Thymus (tissue), 11 donors: ENCODE results near the gene ATN1. TPM values are rescaled to one million over a fixed set of nuclear protein-coding genes. Genes with fewer than 3 reads are reported as not detected.

Experiments
- DNase-seq, 9 donors: peaks; one replicate each; pipeline ENCODE4 v3.0.0-alpha.2; 2013; ENCODE audit warnings: low spot score in 9 of 9, low read depth in 6 of 9, missing footprints in 1 of 9
- H3K27ac ChIP-seq, 2 donors: one replicate each; pipeline ENCODE4 v1.5.1; 2013; ENCODE audit warnings: control low read depth in 1 of 2, low read depth in 1 of 2, low read length in 1 of 2, mild to moderate bottlenecking in 1 of 2, moderate library complexity in 1 of 2
- H3K27me3 ChIP-seq, 2 donors: one replicate each; pipeline ENCODE4 v1.5.1; 2013; ENCODE audit warnings: low read length in 1 of 2; ENCODE audit not compliant: control insufficient read depth in 2 of 2, insufficient read depth in 1 of 2
- H3K36me3 ChIP-seq, 2 donors: one replicate each; pipeline ENCODE4 v1.5.1; 2013; ENCODE audit warnings: low read length in 1 of 2, mild to moderate bottlenecking in 1 of 2, moderate library complexity in 1 of 2; ENCODE audit not compliant: control insufficient read depth in 2 of 2, insufficient read depth in 2 of 2
- H3K4me1 ChIP-seq, 2 donors: one replicate each; pipeline ENCODE4 v1.5.1; 2013; ENCODE audit warnings: low read length in 2 of 2; ENCODE audit not compliant: control insufficient read depth in 2 of 2, insufficient read depth in 2 of 2
- H3K4me3 ChIP-seq, 2 donors: one replicate each; pipeline ENCODE4 v1.5.1; 2013; ENCODE audit warnings: low read length in 2 of 2, control low read depth in 1 of 2, mild to moderate bottlenecking in 1 of 2
- H3K9me3 ChIP-seq, 2 donors: one replicate each; pipeline ENCODE4 v1.5.1; 2013; ENCODE audit warnings: low read length in 1 of 2, mild to moderate bottlenecking in 1 of 2; ENCODE audit not compliant: control insufficient read depth in 2 of 2, insufficient read depth in 1 of 2
- WGBS: extraction: QIAGEN DNeasy Blood & Tissue Kit; methylation state at CpG from one replicate; pipeline ENCODE4 v1.1.7; 2013; 5-methylcytosine and 5-hydroxymethylcytosine counted together
- polyA plus RNA-seq: library from polyadenylated mRNA; stranded (reverse); fragments of 200-250 nt; gene quantifications from one replicate; pipeline ENCODE4 v1.2.3, GENCODE V29; 2013
- total RNA-seq: library from RNA; stranded (reverse); fragments of 120-200 nt; gene quantifications from one replicate; pipeline ENCODE4 v1.2.4, GENCODE V29; 2013
- donor health status: healthy.

Gene ATN1
- total and polyA plus RNA-seq, 2 donors, result 1.6 to 30.3 TPM

DNA sequence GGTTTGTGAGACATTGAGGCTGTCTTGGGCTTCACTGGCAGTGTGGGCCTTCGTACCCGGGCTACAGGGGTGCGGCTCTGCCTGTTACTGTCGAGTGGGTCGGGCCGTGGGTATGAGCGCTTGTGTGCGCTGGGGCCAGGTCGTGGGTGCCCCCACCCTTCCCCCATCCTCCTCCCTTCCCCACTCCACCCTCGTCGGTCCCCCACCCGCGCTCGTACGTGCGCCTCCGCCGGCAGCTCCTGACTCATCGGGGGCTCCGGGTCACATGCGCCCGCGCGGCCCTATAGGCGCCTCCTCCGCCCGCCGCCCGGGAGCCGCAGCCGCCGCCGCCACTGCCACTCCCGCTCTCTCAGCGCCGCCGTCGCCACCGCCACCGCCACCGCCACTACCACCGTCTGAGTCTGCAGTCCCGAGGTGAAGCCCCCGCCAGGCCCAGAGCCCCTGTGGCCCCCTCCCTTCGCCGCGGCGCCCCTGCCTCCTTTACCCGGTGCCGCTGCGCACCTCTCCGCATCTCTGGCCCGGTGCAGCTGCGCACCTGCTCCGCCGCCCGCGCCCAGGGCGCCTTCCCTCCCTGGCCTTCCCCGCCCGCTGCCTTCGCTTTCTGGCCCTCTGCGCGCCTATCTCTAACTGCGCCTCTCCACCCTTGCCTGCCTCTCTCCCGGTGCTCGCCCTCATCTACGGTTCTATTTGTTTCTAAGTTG is 13.4 kb upstream of the ATN1 start, which contains the start of gene ENO2:
TSS of gene ENO2 (plus strand) at position 335 of the 701 bp plus-strand sequence. CDS start 1,253 bp downstream, outside the sequence.
- Histone ChIP-seq H3K4me3 (peak within 1 kb of the TSS; percentile 55 to 89), H3K27ac (peak within 1 kb of the TSS; percentile 55 to 64), H3K4me1 (peaks cover 15 to 20% of the 10 kb centered on the region in 2 donors), H3K27me3 (peaks cover 0 to 30% of the 10 kb centered on the region in 2 donors), H3K9me3 (no peaks in the 10 kb centered on the region), H3K36me3 (peaks cover 15% of the 10 kb centered on the region in 2 donors)
- DNase-seq, result peak in 4 of 9 donors; percentile 59 to 84 (median 69)
- under 1% methylated on average over 68 of the region's 68 CpGs for WGBS

DNA sequence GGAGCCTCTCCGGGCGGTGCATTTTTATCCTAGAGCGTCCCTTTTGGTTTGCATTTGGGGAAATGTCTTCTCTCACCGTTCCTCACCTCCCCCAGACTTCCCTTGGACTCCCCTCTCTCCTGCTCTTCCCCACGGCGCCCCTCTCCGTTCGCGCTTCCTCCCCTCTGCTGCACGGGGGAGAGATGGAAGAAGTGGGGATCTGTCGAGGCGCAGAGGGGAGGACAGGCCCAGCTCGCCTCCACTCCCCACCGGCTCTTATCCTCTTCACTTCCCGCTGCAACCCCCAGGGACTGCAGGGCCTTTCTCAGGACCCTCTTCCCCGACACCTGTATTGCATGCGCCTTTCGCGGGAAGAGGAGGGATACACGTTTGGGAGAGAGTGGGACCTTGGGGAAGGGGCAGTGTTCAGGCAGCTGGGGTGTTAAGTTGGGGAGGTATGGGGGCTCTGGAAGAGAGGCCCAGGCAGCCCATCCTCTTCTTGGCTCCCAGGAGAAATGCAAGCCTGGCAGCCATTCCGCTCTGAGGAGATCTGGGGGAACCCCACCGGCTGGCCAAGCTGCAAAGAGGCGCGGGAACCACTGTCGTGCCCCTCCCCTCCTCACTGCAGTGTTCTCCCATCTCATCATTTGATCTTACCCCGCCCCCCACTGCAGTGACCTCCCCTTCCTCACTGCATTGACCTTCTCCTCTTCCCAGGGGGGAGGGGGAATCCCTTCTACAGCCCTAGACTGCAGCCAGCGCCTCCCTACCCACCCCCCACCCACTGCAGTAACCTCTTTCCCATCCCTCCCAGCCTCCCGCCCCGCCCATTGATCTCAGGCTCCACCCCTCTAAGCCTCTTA is 12.6 kb upstream of the ATN1 start:
- no peak overlapping the region for H3K27ac ChIP-seq
- 34% methylated on average over 29 of the region's 29 CpGs for WGBS

DNA sequence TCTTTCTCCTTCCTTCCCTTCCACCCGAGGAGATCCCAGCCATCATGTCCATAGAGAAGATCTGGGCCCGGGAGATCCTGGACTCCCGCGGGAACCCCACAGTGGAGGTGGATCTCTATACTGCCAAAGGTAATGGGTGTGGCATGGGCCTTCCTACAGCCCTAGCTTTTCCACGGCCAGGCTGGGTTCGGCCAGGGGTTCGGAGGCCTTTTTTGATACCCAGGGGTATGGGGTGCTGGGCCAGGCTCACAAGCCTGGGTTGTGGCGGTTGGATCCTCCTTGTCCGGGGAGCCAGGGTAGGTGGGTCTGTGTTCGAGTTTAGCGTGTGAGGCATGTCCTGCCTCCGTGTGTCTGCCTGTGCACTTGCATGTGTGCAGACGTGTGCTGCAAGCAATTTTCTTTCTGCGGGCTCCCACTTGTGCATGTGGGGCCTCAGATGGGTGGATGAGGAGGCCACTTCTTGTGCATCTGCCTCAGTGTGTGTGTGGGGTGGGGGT is 11.9 kb upstream of the ATN1 start:
- H3K4me3 ChIP-seq, result no peak overlapping the region
- 90% methylated on average over 14 of the region's 14 CpGs for WGBS
- H3K36me3 ChIP-seq, result peaks cover 20% of the 10 kb centered on the region in 2 donors
- no peak overlapping the region for H3K27ac ChIP-seq
- no peaks in the 10 kb centered on the region for H3K9me3 ChIP-seq
- DNase-seq, result no peak
- peaks cover 0 to 30% of the 10 kb centered on the region in 2 donors for H3K27me3 ChIP-seq
- peaks cover 15 to 24% of the 10 kb centered on the region in 2 donors for H3K4me1 ChIP-seq

More for the DNA sequence above, 12.6 kb upstream of the ATN1 start:
- peaks cover 18 to 20% of the 10 kb centered on the region in 2 donors for H3K36me3 ChIP-seq
- no peaks in the 10 kb centered on the region for H3K9me3 ChIP-seq
- no peak for DNase-seq
- H3K4me3 ChIP-seq, result peak overlapping the region; percentile 55 to 89
- H3K4me1 ChIP-seq, result peaks cover 15 to 24% of the 10 kb centered on the region in 2 donors
- H3K27me3 ChIP-seq, result peaks cover 0 to 30% of the 10 kb centered on the region in 2 donors

DNA sequence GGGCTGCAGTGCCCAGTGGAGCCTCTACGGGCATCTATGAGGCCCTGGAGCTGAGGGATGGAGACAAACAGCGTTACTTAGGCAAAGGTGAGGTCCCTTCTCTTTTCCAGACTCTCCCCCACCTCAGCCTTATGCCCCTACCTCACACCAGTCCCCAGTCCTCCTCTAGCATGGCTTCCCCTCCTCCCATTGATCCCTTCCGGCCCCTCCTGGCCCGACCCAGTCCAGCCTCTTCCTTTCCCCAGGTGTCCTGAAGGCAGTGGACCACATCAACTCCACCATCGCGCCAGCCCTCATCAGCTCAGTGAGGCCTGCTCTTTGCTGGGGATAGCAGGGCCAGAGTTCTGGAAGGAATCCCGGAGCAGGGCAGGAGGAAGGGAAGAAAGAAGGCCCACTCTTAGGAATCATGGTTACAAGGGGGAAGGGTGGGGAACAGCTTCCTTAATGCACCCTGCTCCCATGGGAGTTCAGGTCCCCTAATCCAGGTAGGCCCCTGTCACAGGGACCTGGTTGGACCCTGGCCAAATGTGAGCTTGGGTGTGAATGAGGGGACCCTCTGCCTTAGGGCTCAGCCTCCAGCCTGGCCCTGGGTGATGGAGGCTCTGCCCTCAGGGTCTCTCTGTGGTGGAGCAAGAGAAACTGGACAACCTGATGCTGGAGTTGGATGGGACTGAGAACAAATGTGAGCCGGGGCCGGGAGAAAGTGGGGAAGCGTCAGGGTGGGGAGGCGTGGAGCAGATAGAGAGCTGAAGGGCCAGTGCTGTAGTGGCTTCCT is 11.1 kb upstream of the ATN1 start:
- H3K9me3 ChIP-seq, result no peaks in the 10 kb centered on the region
- peaks cover 25% of the 10 kb centered on the region in 2 donors for H3K36me3 ChIP-seq
- DNase-seq, result no peak
- H3K27me3 ChIP-seq, result peaks cover 0 to 30% of the 10 kb centered on the region in 2 donors
- 96% methylated on average over 11 of the region's 11 CpGs for WGBS
- no peak overlapping the region for H3K4me3 ChIP-seq
- no peak overlapping the region for H3K27ac ChIP-seq
- peaks cover 15 to 24% of the 10 kb centered on the region in 2 donors for H3K4me1 ChIP-seq

GRCh38 chr12:6917491-6918231 is 10.1 kb upstream of the ATN1 start:
- H3K4me3 ChIP-seq, result no peak overlapping the region
- no peak for DNase-seq

DNA sequence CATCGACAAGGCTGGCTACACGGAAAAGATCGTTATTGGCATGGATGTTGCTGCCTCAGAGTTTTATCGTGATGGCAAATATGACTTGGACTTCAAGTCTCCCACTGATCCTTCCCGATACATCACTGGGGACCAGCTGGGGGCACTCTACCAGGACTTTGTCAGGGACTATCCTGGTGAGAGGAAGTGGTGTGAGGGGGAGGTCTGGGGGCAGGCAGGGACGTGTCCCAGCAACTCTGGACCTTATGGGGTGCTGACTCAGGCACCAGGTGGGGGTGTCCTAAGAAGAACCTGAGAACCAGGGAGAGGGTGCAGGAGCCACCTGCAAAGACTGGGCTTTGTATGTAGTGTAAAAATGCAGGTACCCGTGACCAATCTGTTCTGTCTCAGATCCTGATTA is 8.2 kb upstream of the ATN1 start:
- 89% methylated on average over 7 of the region's 7 CpGs for WGBS
- DNase-seq, result no peak
- Histone ChIP-seq H3K9me3 (no peaks in the 10 kb centered on the region), H3K36me3 (peaks cover 35 to 42% of the 10 kb centered on the region in 2 donors), H3K4me1 (peaks cover 14 to 26% of the 10 kb centered on the region in 2 donors), H3K27ac (no peak overlapping the region), H3K4me3 (no peak overlapping the region), H3K27me3 (peaks cover 0 to 10% of the 10 kb centered on the region in 2 donors)

More at GRCh38 chr12:6917491-6918231, 10.1 kb upstream of the ATN1 start:
- H3K4me1 ChIP-seq, result peaks cover 15 to 24% of the 10 kb centered on the region in 2 donors
- peaks cover 31 to 36% of the 10 kb centered on the region in 2 donors for H3K36me3 ChIP-seq
- H3K9me3 ChIP-seq, result no peaks in the 10 kb centered on the region
- 97% methylated on average over 14 of the region's 14 CpGs for WGBS
- H3K27ac ChIP-seq, result no peak overlapping the region
- H3K27me3 ChIP-seq, result peaks cover 0 to 22% of the 10 kb centered on the region in 2 donors

- 97% methylated on average over 7 of the region's 7 CpGs for WGBS
- Histone ChIP-seq H3K27ac (no peak overlapping the region), H3K27me3 (peaks cover 0 to 7% of the 10 kb centered on the region in 2 donors), H3K36me3 (peaks cover 33 to 39% of the 10 kb centered on the region in 2 donors), H3K9me3 (no peaks in the 10 kb centered on the region), H3K4me1 (peaks cover 3 to 31% of the 10 kb centered on the region in 2 donors), H3K4me3 (no peak overlapping the region)
- no peak for DNase-seq
These were observed 6.2 kb upstream of the ATN1 start for GRCh38 chr12:6921539-6921938.
